ENCODE measurements around the gene MDM1.

Gene MDM1

GRCh38 chr12:68331869-68332727 is at the start of gene MDM1:
TSS of gene MDM1 (minus strand) at chr12:68332362. CDS start at chr12:68332245, 117 bp downstream.
- TF ChIP-seq, protein P1, sequence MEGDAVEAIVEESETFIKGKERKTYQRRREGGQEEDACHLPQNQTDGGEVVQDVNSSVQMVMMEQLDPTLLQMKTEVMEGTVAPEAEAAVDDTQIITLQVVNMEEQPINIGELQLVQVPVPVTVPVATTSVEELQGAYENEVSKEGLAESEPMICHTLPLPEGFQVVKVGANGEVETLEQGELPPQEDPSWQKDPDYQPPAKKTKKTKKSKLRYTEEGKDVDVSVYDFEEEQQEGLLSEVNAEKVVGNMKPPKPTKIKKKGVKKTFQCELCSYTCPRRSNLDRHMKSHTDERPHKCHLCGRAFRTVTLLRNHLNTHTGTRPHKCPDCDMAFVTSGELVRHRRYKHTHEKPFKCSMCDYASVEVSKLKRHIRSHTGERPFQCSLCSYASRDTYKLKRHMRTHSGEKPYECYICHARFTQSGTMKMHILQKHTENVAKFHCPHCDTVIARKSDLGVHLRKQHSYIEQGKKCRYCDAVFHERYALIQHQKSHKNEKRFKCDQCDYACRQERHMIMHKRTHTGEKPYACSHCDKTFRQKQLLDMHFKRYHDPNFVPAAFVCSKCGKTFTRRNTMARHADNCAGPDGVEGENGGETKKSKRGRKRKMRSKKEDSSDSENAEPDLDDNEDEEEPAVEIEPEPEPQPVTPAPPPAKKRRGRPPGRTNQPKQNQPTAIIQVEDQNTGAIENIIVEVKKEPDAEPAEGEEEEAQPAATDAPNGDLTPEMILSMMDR (IDR thresholded peaks at IDR 0.05): no peak
- Histone ChIP-seq H3K4me2 (ENCODE audit: low read length) (peak within 1 kb of the TSS; percentile 89), H3K27ac (peak within 1 kb of the TSS; percentile 41), H3K27me3 (ENCODE audit: control insufficient read depth, insufficient read depth, low read length) (no peaks in the 10 kb centered on the region), H3K4me1 (peaks cover 4% of the 10 kb centered on the region), H2AFZ (peak within 1 kb of the TSS; percentile 84), H3K4me3 (ENCODE audit: low read depth, low read length) (peak within 1 kb of the TSS; percentile 73), H3K9ac (no peak within 1 kb of the TSS), H3K36me3 (ENCODE audit: control insufficient read depth, insufficient read depth, low read length) (no peaks in the 10 kb centered on the region), H3K79me2 (no peaks in the 10 kb centered on the region), H3K9me3 (ENCODE audit: control insufficient read depth, low read length) (no peaks in the 10 kb centered on the region)

DNA sequence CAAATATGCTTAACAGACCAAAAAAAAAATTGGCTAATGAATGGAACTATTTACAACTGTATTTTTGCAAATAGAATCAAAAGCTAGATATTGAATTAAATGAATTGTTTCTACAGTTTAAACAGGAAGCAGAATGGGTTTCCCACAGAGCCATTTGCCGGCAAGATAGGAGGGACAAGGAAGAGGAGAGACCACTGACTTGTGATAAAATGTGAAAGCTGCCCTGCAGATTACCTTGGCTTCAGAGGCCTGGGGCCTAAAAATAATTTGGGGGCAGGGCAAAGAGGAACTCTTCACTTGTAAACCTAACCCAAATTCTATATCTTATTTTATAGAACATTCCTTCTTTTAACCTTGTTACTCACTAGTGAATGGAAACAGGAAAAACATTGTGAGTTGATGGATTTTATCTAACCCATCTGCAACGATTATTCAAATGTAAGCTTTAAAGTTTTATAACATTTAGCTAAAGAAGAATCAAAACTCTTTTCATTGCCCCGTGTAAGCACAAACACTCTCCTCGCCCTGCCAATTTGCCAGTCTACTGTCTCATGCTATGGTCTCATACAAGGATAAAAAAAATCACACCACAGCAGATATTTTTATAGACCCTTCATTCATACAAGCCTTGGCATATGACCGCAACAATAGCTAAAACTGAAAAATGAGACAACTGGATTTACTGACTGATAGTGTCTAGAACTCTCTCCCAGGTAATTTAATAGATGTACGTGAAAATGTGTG is 49.5 kb upstream of the MDM1 start:
- TF ChIP-seq, protein P1 (IDR thresholded peaks at IDR 0.05): no peak
- H3K36me3 ChIP-seq (ENCODE audit: control insufficient read depth, insufficient read depth, low read length): no peaks in the 10 kb centered on the region
- no peak overlapping the region for H3K9ac ChIP-seq
- no peaks in the 10 kb centered on the region for H3K79me2 ChIP-seq
- no peak overlapping the region for H2AFZ ChIP-seq
- H3K4me2 ChIP-seq (ENCODE audit: low read length): no peak overlapping the region
- H3K4me1 ChIP-seq: no peaks in the 10 kb centered on the region
- H3K27ac ChIP-seq: no peak overlapping the region
- H3K9me3 ChIP-seq (ENCODE audit: control insufficient read depth, low read length): no peaks in the 10 kb centered on the region
- H3K4me3 ChIP-seq (ENCODE audit: low read depth, low read length): no peak overlapping the region
- no peaks in the 10 kb centered on the region for H3K27me3 ChIP-seq (ENCODE audit: control insufficient read depth, insufficient read depth, low read length)

- Histone ChIP-seq H3K4me2 (ENCODE audit: low read length) (no peak overlapping the region), H3K36me3 (ENCODE audit: control insufficient read depth, insufficient read depth, low read length) (no peaks in the 10 kb centered on the region), H3K4me3 (ENCODE audit: low read depth, low read length) (no peak overlapping the region), H3K9me3 (ENCODE audit: control insufficient read depth, low read length) (no peaks in the 10 kb centered on the region), H3K27me3 (ENCODE audit: control insufficient read depth, insufficient read depth, low read length) (no peaks in the 10 kb centered on the region), H3K4me1 (no peaks in the 10 kb centered on the region), H3K27ac (no peak overlapping the region), H2AFZ (no peak overlapping the region), H3K79me2 (no peaks in the 10 kb centered on the region), H3K9ac (no peak overlapping the region)
- TF ChIP-seq, protein P1 (IDR thresholded peaks at IDR 0.05): no peak
Measured at GRCh38 chr12:68378872-68379606, 46.9 kb upstream of the MDM1 start.

GRCh38 chr12:68377881-68378280 is 45.7 kb upstream of the MDM1 start:
- H3K9ac ChIP-seq: no peak overlapping the region
- H3K9me3 ChIP-seq (ENCODE audit: control insufficient read depth, low read length): no peaks in the 10 kb centered on the region
- H3K27ac ChIP-seq: no peak overlapping the region
- H2AFZ ChIP-seq: no peak overlapping the region
- H3K4me3 ChIP-seq (ENCODE audit: low read depth, low read length): no peak overlapping the region
- no peaks in the 10 kb centered on the region for H3K79me2 ChIP-seq
- H3K4me1 ChIP-seq: no peaks in the 10 kb centered on the region
- no peaks in the 10 kb centered on the region for H3K27me3 ChIP-seq (ENCODE audit: control insufficient read depth, insufficient read depth, low read length)
- no peak overlapping the region for H3K4me2 ChIP-seq (ENCODE audit: low read length)
- TF ChIP-seq, protein P1 (IDR thresholded peaks at IDR 0.05): no peak
- H3K36me3 ChIP-seq (ENCODE audit: control insufficient read depth, insufficient read depth, low read length): no peaks in the 10 kb centered on the region
